ENCODE results near the gene KCND3. TPM values are rescaled to one million over a fixed set of nuclear protein-coding genes. Genes with fewer than 3 reads are reported as not detected.

KCND3 gene
- total RNA-seq, 1 donor from 2014 or later, result 0.43 TPM

GRCh38 chr1:111873460-111874030 is 115.9 kb downstream of the KCND3 start:
- Histone ChIP-seq H3K27ac (ENCODE audit: low read depth, low read length) (no peak overlapping the region), H3K36me3 (ENCODE audit: insufficient read depth, low read length) (no peaks in the 10 kb centered on the region), H3K9ac (ENCODE audit: low read length) (no peak overlapping the region), H3K27me3 (ENCODE audit: insufficient read depth, low read length) (no peaks in the 10 kb centered on the region), H3K79me2 (ENCODE audit: insufficient read depth, low read length) (no peaks in the 10 kb centered on the region), H4K20me1 (ENCODE audit: insufficient read depth, low read length) (no peaks in the 10 kb centered on the region), H3K4me3 (ENCODE audit: insufficient read depth, low read depth, low read length) (no peak overlapping the region), H3K4me1 (ENCODE audit: insufficient read depth, low read length) (no peaks in the 10 kb centered on the region), H3K9me3 (ENCODE audit: insufficient read depth, low read depth, low read length) (no peaks in the 10 kb centered on the region), H3K4me2 (ENCODE audit: low read length) (no peak overlapping the region), H2AFZ (ENCODE audit: low read depth, low read length) (no peak overlapping the region)
- FAIRE-seq, result no peak
- H3K4me3 Mint-ChIP-seq (ENCODE audit: unreplicated experiment), result no peak overlapping the region
- H3K27ac Mint-ChIP-seq (ENCODE audit: unreplicated experiment), result no peak overlapping the region
- peaks cover 23% of the 10 kb centered on the region for H3K27me3 Mint-ChIP-seq (ENCODE audit: low read depth, unreplicated experiment)
- no peaks in the 10 kb centered on the region for H3K9me3 Mint-ChIP-seq (ENCODE audit: unreplicated experiment)
- TF ChIP-seq CTCF (IDR thresholded peaks at IDR 0.05; ENCODE audit: insufficient read depth, low read depth, low read length), result no peak
- no peak for TF ChIP-seq EZH2 (IDR thresholded peaks at IDR 0.05; ENCODE audit: insufficient read depth, low read length)
- no peak for DNase-seq (ENCODE audit: low read depth)
- H3K36me3 Mint-ChIP-seq (ENCODE audit: low read depth, unreplicated experiment), result no peaks in the 10 kb centered on the region
- no peaks in the 10 kb centered on the region for H3K4me1 Mint-ChIP-seq (ENCODE audit: low read depth, unreplicated experiment)

- no peaks in the 10 kb centered on the region for H3K36me3 Mint-ChIP-seq (ENCODE audit: low read depth, unreplicated experiment)
- no peaks in the 10 kb centered on the region for H3K79me2 ChIP-seq (ENCODE audit: insufficient read depth, low read length)
- H2AFZ ChIP-seq (ENCODE audit: low read depth, low read length), result no peak overlapping the region
- H3K4me1 Mint-ChIP-seq (ENCODE audit: low read depth, unreplicated experiment), result no peaks in the 10 kb centered on the region
- H3K9me3 ChIP-seq (ENCODE audit: insufficient read depth, low read depth, low read length), result no peaks in the 10 kb centered on the region
- H3K27ac ChIP-seq (ENCODE audit: low read depth, low read length), result no peak overlapping the region
- no peak overlapping the region for H3K4me3 ChIP-seq (ENCODE audit: insufficient read depth, low read depth, low read length)
- FAIRE-seq, result no peak
- TF ChIP-seq CTCF (IDR thresholded peaks at IDR 0.05; ENCODE audit: insufficient read depth, low read depth, low read length), result no peak
- TF ChIP-seq EZH2 (IDR thresholded peaks at IDR 0.05; ENCODE audit: insufficient read depth, low read length), result no peak
- no peaks in the 10 kb centered on the region for H3K27me3 ChIP-seq (ENCODE audit: insufficient read depth, low read length)
- H3K27ac Mint-ChIP-seq (ENCODE audit: unreplicated experiment), result no peak overlapping the region
- no peaks in the 10 kb centered on the region for H3K36me3 ChIP-seq (ENCODE audit: insufficient read depth, low read length)
- no peaks in the 10 kb centered on the region for H4K20me1 ChIP-seq (ENCODE audit: insufficient read depth, low read length)
- DNase-seq (ENCODE audit: low read depth), result no peak
- H3K4me2 ChIP-seq (ENCODE audit: low read length), result no peak overlapping the region
- H3K4me3 Mint-ChIP-seq (ENCODE audit: unreplicated experiment), result no peak overlapping the region
- H3K4me1 ChIP-seq (ENCODE audit: insufficient read depth, low read length), result no peaks in the 10 kb centered on the region
- no peaks in the 10 kb centered on the region for H3K9me3 Mint-ChIP-seq (ENCODE audit: unreplicated experiment)
- peaks cover 12% of the 10 kb centered on the region for H3K27me3 Mint-ChIP-seq (ENCODE audit: low read depth, unreplicated experiment)
- no peak overlapping the region for H3K9ac ChIP-seq (ENCODE audit: low read length)
Measured at GRCh38 chr1:111870181-111870580, 119.3 kb downstream of the KCND3 start.

- Mint-ChIP-seq H3K9me3 (ENCODE audit: unreplicated experiment) (no peaks in the 10 kb centered on the region), H3K27me3 (ENCODE audit: low read depth, unreplicated experiment) (peaks cover 18% of the 10 kb centered on the region), H3K4me1 (ENCODE audit: low read depth, unreplicated experiment) (no peaks in the 10 kb centered on the region), H3K4me3 (ENCODE audit: unreplicated experiment) (no peak overlapping the region), H3K27ac (ENCODE audit: unreplicated experiment) (no peak overlapping the region), H3K36me3 (ENCODE audit: low read depth, unreplicated experiment) (no peaks in the 10 kb centered on the region)
- Histone ChIP-seq H3K4me2 (ENCODE audit: low read length) (no peak overlapping the region), H4K20me1 (ENCODE audit: insufficient read depth, low read length) (no peaks in the 10 kb centered on the region), H3K9ac (ENCODE audit: low read length) (no peak overlapping the region), H3K4me1 (ENCODE audit: insufficient read depth, low read length) (no peaks in the 10 kb centered on the region), H2AFZ (ENCODE audit: low read depth, low read length) (no peak overlapping the region), H3K79me2 (ENCODE audit: insufficient read depth, low read length) (no peaks in the 10 kb centered on the region), H3K27me3 (ENCODE audit: insufficient read depth, low read length) (no peaks in the 10 kb centered on the region), H3K9me3 (ENCODE audit: insufficient read depth, low read depth, low read length) (no peaks in the 10 kb centered on the region), H3K27ac (ENCODE audit: low read depth, low read length) (no peak overlapping the region), H3K4me3 (ENCODE audit: insufficient read depth, low read depth, low read length) (no peak overlapping the region), H3K36me3 (ENCODE audit: insufficient read depth, low read length) (no peaks in the 10 kb centered on the region)
- DNase-seq (ENCODE audit: low read depth), result no peak
- no peak for TF ChIP-seq EZH2 (IDR thresholded peaks at IDR 0.05; ENCODE audit: insufficient read depth, low read length)
- no peak for TF ChIP-seq CTCF (IDR thresholded peaks at IDR 0.05; ENCODE audit: insufficient read depth, low read depth, low read length)
- no peak for FAIRE-seq
Measured at GRCh38 chr1:111867868-111868440, 121.5 kb downstream of the KCND3 start.

Data from astrocyte (in vitro differentiated cells and primary cell).